HG03520 (cell line): ENCODE results near the gene SEM1.
A peak's percentile ranks its signal among the peaks of the same experiment; 100 is the strongest.
"Not testable (repeated sequence)": the region's sequence is repeated elsewhere in the genome, so short reads cannot be mapped to it uniquely, and the experiment has no call there.

Source experiments
- ATAC-seq: cut with Tn5 transposase; IDR thresholded peaks from one replicate; pipeline ENCODE4 v1.9.1; 2021; ENCODE audit warnings: mild to moderate bottlenecking, moderate library complexity; ENCODE audit not compliant: unreplicated experiment

The SEM1 gene

GRCh38 chr7:96707901-96708774 is 1.5 kb downstream of the SEM1 start:
- ATAC-seq, result no peak

GRCh38 chr7:96701258-96701657 is 8.4 kb downstream of the SEM1 start:
- ATAC-seq, result no peak

DNA sequence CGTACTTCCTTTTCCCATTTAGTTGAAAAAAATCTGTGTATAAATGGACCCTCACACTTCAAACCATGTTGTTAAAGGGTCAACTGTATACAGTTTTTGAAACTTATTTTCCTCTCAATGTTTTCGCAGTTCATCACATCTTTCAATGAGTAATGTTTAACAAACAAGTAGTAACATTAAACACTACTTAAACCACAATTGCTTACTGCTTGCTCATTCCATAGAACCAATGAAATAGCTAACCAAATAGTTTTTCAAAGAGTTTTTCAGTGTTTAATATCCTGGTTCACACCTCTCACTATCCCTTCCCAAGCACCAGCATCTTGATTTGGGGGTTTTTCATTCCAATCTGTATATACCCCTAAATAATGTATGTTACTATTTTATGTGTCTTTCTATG is 9.1 kb downstream of the SEM1 start:
- no peak for ATAC-seq

- ATAC-seq, result no peak
These were observed 10.3 kb downstream of the SEM1 start for GRCh38 chr7:96699219-96699871.

DNA sequence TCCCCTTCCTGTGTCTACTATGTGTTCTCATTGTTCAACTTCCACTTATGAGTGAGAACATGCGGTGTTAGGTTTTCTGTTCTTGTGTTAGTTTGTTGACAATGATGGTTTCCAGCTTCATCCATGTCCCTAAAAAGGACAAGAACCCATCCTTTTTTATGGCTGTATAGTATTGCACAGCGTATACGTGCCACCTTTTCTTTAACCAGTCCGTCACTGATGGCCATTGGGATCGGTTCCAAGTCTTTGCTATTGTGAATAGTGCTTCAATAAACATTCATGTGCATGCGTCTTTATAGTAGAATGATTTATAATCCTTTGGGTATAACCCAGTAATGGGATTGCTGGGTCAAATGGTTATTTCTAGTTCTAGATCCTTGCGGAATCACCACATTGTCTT is 11.2 kb downstream of the SEM1 start:
- not testable (repeated sequence) for ATAC-seq

GRCh38 chr7:96697822-96698221 is 11.8 kb downstream of the SEM1 start:
- ATAC-seq, result no peak

- no peak for ATAC-seq
These were observed 14.1 kb downstream of the SEM1 start for GRCh38 chr7:96695581-96695980.

DNA sequence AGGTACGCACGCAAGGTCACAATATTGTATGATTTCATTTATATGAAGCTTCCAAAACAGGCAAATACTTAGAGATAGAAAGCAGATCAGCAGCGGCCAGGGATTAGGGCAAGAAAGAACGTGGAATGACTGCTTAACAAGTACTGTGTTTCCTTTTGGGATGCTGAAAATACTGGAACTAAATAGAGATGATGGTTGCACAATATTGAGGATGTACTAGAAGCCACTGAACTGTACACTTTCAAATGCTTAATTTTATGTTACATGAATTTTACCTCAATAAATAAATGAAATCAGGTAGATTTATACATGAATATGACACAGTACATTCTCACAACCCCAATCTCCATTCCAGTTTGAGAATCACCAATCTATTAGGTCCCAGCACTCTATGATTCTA is 15.6 kb downstream of the SEM1 start:
- no peak for ATAC-seq

DNA sequence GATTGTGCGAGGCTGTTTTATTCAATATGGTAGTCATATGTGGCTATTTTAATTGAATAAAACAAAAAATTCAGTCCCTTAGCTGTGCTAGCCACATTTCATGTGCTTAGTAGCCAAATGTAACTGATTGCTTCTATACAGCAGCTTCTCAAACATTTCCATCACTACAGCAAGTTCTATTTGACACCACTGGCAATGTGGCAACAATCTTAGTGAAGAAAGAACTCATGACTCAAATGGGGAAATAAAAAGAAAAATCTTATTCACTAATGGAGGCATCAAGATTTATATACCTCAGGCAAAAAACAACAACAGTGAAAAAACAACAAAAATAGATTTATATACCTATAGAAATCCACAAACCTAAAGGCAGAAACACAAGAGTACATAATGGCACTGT is 17.9 kb downstream of the SEM1 start:
- no peak for ATAC-seq

- no peak for ATAC-seq
These were observed 20.2 kb downstream of the SEM1 start for GRCh38 chr7:96689414-96689813.

GRCh38 chr7:96686305-96686704 is 23.3 kb downstream of the SEM1 start:
- no peak for ATAC-seq

- peak; percentile 66 for ATAC-seq
These were observed 23.9 kb downstream of the SEM1 start for GRCh38 chr7:96685755-96686154.

GRCh38 chr7:96685353-96685752 is 24.3 kb downstream of the SEM1 start:
- peak; percentile 64 for ATAC-seq

DNA sequence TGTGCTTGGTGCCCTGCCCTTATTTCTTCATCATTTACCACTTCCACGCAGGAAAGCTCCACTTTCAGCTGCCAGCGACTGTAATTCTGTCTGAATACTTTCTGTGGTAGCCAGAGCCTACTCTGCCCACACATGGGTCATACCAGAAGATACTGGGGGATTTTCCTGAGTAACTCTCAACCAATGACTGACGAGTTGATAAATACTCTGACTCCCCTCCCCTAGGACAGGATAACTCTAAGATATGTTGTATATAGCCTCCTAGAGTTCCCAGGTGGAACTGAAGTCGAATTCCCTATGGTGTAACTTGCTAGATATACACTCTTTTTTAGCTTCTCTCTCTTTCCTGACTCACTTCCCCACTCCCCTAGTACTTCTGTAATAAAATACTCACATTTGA is 29.8 kb downstream of the SEM1 start:
- peak; percentile 57 for ATAC-seq

DNA sequence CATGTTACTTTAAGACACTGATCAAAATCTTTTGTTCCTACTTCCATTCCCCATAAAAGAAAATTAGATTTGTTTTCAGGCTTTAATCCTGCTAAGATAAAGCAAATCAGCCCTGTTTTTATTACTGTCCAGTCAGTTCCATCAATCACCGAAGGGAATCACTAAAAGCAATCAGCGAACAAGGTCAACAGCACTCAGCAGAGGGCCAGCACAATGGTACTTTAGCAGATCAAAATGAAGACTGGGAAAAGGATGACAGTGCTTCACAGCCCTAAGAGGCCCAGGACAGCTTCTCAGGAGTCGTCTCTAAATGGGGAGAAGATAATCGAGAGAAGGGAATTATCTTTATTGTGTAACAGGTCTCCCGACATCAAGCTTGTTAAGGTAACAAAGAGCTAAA is 32.7 kb downstream of the SEM1 start:
- ATAC-seq, result no peak

DNA sequence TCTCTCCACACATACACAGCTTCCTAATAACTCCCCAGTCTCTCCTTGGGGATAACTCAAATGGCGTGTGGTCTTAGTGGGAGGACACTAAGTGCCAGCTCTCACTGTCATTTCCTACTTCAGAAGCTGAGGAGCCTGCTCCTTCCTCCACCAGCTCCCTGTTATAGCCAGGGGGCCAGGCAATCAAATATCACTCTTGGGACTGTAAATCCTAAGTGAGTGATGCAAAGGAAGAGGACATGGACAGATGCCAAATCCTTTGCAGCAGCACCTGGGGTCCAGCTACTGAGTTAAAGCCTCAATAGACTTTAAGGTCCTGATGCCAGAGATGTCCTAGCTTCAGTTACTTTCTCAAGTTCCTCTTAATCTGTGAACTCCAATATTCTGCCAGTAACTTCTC is 34.1 kb downstream of the SEM1 start:
- ATAC-seq, result no peak

DNA sequence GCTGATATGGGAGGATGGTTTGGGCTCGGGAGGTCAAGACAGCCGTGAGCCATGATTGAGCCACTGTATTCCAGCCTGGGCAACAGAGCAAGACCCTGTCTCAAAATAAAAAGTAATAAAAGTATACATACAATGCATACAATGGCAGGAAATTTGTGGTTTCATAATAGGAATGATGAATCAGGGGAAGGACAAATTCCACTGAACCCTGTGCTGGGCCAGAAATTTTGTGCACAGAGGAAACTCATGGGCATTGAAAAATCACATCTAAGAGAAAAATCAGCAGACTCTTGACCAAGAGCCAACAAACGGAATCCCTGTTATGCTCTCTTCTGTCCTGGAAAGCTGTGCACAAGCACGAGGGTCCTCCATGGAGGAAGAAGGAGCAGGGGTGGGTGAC is 35.1 kb downstream of the SEM1 start:
- ATAC-seq, result no peak

DNA sequence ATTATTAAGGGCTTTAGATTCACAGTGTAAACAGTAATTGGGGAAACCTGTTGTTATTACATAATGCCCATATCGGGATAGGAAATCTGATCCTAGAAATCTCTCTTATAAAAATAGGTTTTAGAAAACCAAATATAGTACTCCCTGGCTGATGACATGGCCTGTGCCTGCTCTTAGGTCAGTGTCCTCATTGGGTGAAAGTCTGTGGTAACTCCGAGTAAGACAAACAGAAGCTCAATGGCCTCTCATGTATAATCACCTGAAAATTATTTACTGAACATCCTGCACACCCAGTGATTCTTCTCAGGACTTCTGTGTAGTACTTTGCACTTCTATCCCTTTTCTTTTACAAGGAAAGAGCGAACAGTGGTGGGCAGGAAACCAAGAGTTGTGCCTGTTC is 37.8 kb downstream of the SEM1 start:
- no peak for ATAC-seq

DNA sequence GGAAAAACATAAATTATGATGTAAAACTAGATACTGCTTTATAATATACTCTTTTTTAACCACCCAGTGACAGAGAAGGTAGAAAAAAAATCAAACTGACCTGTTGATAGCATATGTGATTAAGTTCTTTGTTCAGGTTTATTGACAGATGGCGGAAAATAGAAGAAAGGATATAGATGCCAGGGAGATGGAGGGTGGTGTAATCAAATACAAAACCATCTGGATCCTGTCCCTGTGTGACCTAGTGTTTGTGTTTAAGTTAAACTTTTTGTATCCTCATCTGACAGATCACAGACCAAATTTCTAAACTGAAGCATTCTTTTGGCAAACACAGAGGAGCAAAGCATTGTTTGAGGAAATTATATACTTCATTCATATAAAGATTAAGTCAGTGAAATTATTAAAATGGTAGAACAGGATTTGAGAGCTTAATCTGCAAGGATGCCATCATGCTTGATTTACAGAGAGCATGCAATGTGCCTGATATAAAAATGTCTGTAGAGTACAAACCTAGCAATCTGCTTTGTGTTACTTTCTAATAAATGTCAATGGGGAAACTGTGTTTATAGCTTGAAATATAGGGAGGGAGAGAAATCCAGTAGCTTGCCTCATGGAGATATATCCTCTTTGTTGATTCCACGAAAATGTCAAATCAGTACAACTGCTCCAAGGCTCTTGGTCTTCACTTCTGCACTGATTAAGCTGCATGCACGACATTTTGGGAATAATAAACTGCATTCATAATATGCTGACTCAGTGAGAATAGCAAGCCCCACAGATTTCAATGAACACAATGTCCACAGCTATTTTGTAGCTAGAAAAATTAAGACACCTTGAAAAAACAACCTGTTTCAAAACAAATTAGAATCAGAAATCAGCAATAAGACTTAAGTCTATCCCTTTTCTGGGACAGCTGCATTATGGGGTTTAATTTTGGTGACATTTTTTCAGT is 39.0 kb downstream of the SEM1 start:
- no peak for ATAC-seq

DNA sequence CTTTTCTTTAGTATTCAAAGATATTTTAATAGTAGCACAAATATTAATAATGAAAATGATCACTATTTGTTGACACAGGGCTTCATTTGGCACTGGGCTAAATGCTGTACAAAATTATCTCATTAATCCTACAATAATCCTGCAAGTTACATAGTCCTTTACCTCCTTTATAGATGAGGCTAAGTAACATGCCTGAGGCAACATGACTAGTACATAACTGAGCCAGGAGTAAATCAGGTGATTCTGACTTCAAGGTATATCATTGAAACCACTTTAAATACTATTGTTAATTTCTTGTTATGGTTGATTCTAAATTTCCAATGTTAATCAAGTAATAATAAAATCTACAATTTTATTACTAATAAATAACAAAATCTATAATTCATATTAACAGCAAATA is 39.8 kb downstream of the SEM1 start:
- ATAC-seq, result no peak

DNA sequence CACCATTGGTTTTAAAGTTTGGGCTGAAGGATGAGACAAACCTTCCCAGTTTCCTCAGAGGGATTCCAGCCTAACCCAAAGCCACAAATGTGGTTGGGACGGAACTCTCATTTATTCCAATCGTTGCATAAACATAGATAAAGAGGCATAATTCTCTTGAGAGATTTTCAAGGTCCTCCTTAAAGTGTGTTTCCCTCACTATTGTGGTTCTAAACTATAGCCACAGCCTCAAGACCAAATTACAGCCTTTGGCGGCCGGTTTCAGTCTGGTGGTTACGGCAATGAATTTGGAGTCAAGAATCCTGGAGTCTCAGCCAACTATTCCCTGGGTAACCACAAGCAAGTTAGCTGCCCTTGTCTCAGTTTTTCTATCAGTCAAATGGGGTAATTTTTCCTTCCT is 42.6 kb downstream of the SEM1 start:
- ATAC-seq, result no peak
